Type B pancreatic cell (in vitro differentiated cells): Measurements from ENCODE around the gene HSPA1L. TPM values are rescaled to one million over a fixed set of nuclear protein-coding genes. Genes with fewer than 3 reads are reported as not detected.
"Not testable (repeated sequence)": the region's sequence is repeated elsewhere in the genome, so short reads cannot be mapped to it uniquely, and the experiment has no call there.

Experiments used
- DNase-seq: peaks from one replicate; pipeline ENCODE4 v3.0.0; 2021; ENCODE audit warnings: mixed read lengths; ENCODE audit not compliant: unreplicated experiment; ENCODE audit errors: extremely low spot score
- H3K27ac Mint-ChIP-seq: 2 replicates; pipeline ENCODE4 v1.8.0; 2021; ENCODE audit warnings: mild to moderate bottlenecking, mixed read lengths
- H3K27me3 Mint-ChIP-seq: 2 replicates; pipeline ENCODE4 v1.8.0; 2021; ENCODE audit warnings: mixed read lengths
- H3K36me3 Mint-ChIP-seq: 2 replicates; pipeline ENCODE4 v1.8.0; 2021; ENCODE audit warnings: mixed read lengths
- H3K4me1 Mint-ChIP-seq: one replicate; pipeline ENCODE4 v1.8.0; 2021; ENCODE audit warnings: mixed read lengths; ENCODE audit not compliant: unreplicated experiment
- H3K4me3 Mint-ChIP-seq: 2 replicates; pipeline ENCODE4 v1.8.0; 2021; ENCODE audit warnings: mild to moderate bottlenecking, mixed read lengths
- H3K9me3 Mint-ChIP-seq: 2 replicates; pipeline ENCODE4 v1.8.0; 2021; ENCODE audit warnings: mixed read lengths
- CTCF ChIP-seq: fragments of 200-600 bp; sonication (generic); conservative IDR thresholded peaks from 2 replicates; pipeline ENCODE4 v1.5.0; 2021; ENCODE audit warnings: antibody characterized with exemption, mild to moderate bottlenecking
- long read RNA-seq: library from polyadenylated mRNA; unstranded; transcript quantifications from one replicate; pipeline ENCODE4 v2.0.0, GENCODE V29; 2020
- total RNA-seq: library from RNA; stranded (reverse); gene quantifications from 2 replicates; pipeline ENCODE4 v1.2.1, GENCODE V29; 2021; ENCODE audit warnings: low replicate concordance

HSPA1L gene
- total RNA-seq, result 1.8 and 1.9 TPM in 2 replicates
- long read RNA-seq, partial matches to known transcripts, result 0 of 6 reads
- long read RNA-seq, other reads (novel, unspliced or antisense), result 6 of 6 reads

- Mint-ChIP-seq H3K27ac (peak within 1 kb of the TSS; percentile 93), H3K9me3 (no peaks in the 10 kb centered on the region), H3K36me3 (peaks cover 4% of the 10 kb centered on the region), H3K4me3 (peak within 1 kb of the TSS; percentile 87), H3K4me1 (peaks cover 4% of the 10 kb centered on the region), H3K27me3 (no peaks in the 10 kb centered on the region)
- peak; percentile 80 for DNase-seq
- no peak for TF ChIP-seq CTCF
Observed at GRCh38 chr6:31815025-31815838, at the start of gene HSPA1L, which contains the start of gene HSPA1A. TSS of gene HSPA1L (minus strand) at chr6:31815283. CDS start at chr6:31811972, 3,311 bp downstream. TSS of gene HSPA1A (plus strand) at chr6:31815543. CDS start at chr6:31815757, 214 bp downstream.

GRCh38 chr6:31864818-31865204, 49.7 kb upstream of the HSPA1L start:
- peak overlapping the region; percentile 69 for H3K27ac Mint-ChIP-seq
- TF ChIP-seq CTCF, result no peak
- DNase-seq, result no peak
- H3K4me1 Mint-ChIP-seq, result peaks cover 23% of the 10 kb centered on the region
- H3K4me3 Mint-ChIP-seq, result peak overlapping the region; percentile 24
- H3K27me3 Mint-ChIP-seq, result no peaks in the 10 kb centered on the region
- no peaks in the 10 kb centered on the region for H3K36me3 Mint-ChIP-seq
- no peaks in the 10 kb centered on the region for H3K9me3 Mint-ChIP-seq

- TF ChIP-seq CTCF, result peak; percentile 2
- Mint-ChIP-seq H3K4me1 (peaks cover 23% of the 10 kb centered on the region), H3K27ac (peak overlapping the region; percentile 95), H3K4me3 (peak overlapping the region; percentile 94)
- H3K9me3 Mint-ChIP-seq, DNase-seq, H3K36me3 Mint-ChIP-seq, H3K27me3 Mint-ChIP-seq: not testable (repeated sequence)
Observed at GRCh38 chr6:31864123-31864562, 49.1 kb upstream of the HSPA1L start.

GRCh38 chr6:31862344-31863235, 47.5 kb upstream of the HSPA1L start, which contains the start of gene NEU1:
TSS of gene NEU1 (minus strand) at chr6:31862821. CDS start at chr6:31862776, 45 bp downstream.
- TF ChIP-seq CTCF, result no peak
- Mint-ChIP-seq H3K9me3 (no peaks in the 10 kb centered on the region), H3K36me3 (peaks cover 1% of the 10 kb centered on the region), H3K27ac (peak within 1 kb of the TSS; percentile 95), H3K4me3 (peak within 1 kb of the TSS; percentile 94), H3K27me3 (no peaks in the 10 kb centered on the region), H3K4me1 (peaks cover 23% of the 10 kb centered on the region)
- peak; percentile 98 for DNase-seq

- DNase-seq, result no peak
- Mint-ChIP-seq H3K27ac (peak overlapping the region; percentile 95), H3K9me3 (no peaks in the 10 kb centered on the region), H3K4me1 (peaks cover 23% of the 10 kb centered on the region), H3K27me3 (no peaks in the 10 kb centered on the region), H3K36me3 (peaks cover 5% of the 10 kb centered on the region), H3K4me3 (peak overlapping the region; percentile 94)
- no peak for TF ChIP-seq CTCF
Observed at GRCh38 chr6:31861919-31862343, 46.8 kb upstream of the HSPA1L start.
